T-helper 9 cell (primary cell): ENCODE measurements around the gene SEBOX.

Experiments used
- DNase-seq: peaks from one replicate; pipeline ENCODE4 v3.0.0-alpha.2; 2020

SEBOX gene

DNA sequence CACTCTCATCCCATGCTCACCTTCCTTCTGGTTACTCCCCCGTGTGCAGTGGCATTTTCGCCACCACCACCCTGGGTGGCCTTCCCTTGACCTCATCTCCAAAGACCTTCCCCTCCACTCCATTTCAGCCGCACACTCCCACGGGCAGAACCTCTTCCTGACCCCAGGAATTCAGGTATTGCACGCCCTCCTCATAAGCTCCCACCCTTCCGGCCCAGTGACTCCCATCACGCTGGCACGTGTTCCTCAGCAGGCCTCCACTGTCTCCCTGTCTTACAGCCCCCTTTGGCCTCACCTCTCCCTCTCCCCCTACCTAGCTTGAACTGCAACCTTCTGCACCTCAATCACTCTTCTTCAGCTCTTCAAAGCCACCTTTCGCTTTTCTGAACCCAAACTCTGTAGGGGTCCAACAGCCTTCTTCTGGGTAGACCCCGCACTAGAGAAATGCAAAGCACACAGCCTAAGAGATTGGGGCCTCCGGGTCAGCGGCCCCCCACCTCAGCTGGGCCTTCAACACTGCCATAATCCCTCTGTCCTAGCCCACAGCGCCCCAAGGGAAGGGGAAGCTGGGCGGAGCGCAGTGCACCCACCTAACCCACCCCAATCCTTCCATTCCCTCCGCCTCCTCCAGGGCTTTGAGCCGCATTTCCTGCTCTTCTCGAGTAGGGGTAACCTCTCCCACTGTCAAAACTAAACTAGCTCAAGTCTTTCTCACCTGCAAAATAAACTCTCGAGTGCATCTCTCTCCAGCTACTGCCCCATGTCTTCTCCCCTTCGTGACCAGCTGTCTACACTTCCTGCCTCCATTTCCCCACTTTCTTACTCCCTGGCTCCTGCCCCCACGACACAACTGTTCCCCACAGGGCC is 47.7 kb downstream of the SEBOX start:
- no peak for DNase-seq

DNA sequence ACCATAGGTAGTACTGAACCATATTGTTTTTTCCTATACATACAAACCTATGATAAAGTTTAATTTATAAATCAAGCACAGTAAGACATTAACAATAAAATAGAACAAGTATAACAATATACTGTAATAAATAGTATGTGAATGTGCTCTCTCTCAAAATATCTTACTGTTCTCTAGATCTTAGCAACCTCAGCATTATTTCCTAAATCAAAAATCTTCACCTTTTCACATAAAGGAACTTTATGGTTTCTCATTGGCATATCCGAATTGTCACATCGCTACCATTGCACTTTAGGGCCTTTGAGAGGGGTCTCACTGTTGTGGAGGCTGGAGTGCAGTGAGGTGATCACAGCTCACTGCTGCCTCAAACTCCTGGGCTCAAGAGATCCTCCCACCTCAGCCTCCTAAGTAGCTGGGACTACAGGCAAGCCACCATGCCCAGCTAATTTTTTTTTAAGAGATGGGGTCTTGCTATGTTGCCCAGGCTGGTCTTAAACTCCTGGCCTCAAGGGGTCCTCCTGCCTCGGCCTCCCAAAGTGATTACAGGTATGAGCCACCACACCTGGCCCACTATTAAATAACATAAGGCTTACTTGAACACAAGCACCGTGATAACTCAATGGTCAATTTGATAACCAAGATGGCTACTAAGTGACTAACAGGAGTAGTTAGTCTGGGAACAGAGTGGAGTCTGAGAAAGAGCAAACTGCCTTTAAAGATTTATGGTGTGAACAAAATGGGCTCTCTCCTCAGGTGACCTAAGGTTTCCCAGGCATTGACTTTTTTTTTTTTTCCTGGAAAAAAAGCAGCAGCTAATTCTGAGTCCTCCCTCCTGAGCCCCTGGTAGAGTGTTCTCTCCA is 48.9 kb downstream of the SEBOX start:
- no peak for DNase-seq

DNA sequence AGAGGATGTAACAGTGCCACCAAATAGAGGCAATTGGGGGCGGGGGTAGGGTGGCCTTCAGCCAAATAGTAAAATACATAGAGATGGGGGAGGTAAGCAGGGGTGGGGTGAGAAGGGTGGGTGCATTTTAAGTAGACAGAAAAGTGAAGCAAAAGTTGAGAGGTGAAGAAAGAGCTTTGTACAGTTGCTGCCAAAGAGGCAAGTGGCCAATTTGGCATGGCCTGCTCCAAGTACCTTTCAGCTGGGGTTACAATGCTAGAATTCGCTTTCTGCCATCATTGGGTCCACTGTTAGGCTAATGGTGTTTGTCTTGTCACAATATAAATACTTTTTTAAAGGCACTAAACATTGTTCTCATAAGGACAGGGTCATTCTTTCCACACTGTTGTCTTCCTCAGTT is 51.2 kb downstream of the SEBOX start:
- no peak for DNase-seq
